Peyer's patch (tissue), 4 donors: Measurements from ENCODE around the gene PHRF1. TPM values are rescaled to one million over a fixed set of nuclear protein-coding genes. Genes with fewer than 3 reads are reported as not detected.

Source experiments
- DNase-seq, 3 donors: peaks; one replicate each; pipeline ENCODE4 v3.0.0-alpha.2; 2017 to 2019
- H3K27ac ChIP-seq, 4 donors: fragments of 200-600 bp; sonication (generic); one replicate each; pipeline ENCODE4 v1.5.1; 2016 to 2019
- H3K27me3 ChIP-seq, 2 donors: fragments of 200-600 bp; sonication (generic); one replicate each; pipeline ENCODE4 v1.5.1; 2019
- H3K36me3 ChIP-seq, 3 donors: fragments of 200-600 bp; sonication (generic); one replicate each; pipeline ENCODE4 v1.5.1; 2016 to 2019
- H3K4me1 ChIP-seq, 4 donors: fragments of 200-600 bp; sonication (generic); one replicate each; pipeline ENCODE4 v1.5.1; 2016 to 2019
- H3K4me3 ChIP-seq, 4 donors: fragments of 200-600 bp; sonication (generic); 1 replicate in 3 of 4; 2 replicates in 1 of 4; pipeline ENCODE4 v1.5.1; 2016 to 2019; ENCODE audit warnings: mild to moderate bottlenecking in 1 of 4
- H3K9me3 ChIP-seq, 4 donors: fragments of 200-600 bp; sonication (generic); one replicate each; pipeline ENCODE4 v1.5.1; 2016 to 2019; ENCODE audit warnings: mild to moderate bottlenecking in 1 of 4
- CTCF ChIP-seq, 6 experiments: fragments of 450-650 bp in 4 of 6; fragments of 200-600 bp in 2 of 6; sonication (generic) in 1 of 6; IDR thresholded peaks; one replicate each; pipeline ENCODE4 v1.5.1; 2017 to 2019; ENCODE audit warnings: antibody characterized with exemption in 6 of 6, mild to moderate bottlenecking in 3 of 6, moderate library complexity in 1 of 6
- POLR2A ChIP-seq, 2 donors: fragments of 450-650 bp; IDR thresholded peaks; one replicate each; pipeline ENCODE4 v1.5.1; 2017; ENCODE audit warnings: antibody characterized with exemption in 2 of 2, mild to moderate bottlenecking in 2 of 2, moderate library complexity in 2 of 2
- total RNA-seq, 4 donors: library from RNA; depleted of rRNA; stranded (reverse); fragments of >200 nt; gene quantifications; one replicate each; pipeline ENCODE4 v1.1.0, GENCODE V29; 2016

The PHRF1 gene
- total RNA-seq, 4 donors from 2014 or later, result 48.4 to 88.0 (median 57.8) TPM

DNA sequence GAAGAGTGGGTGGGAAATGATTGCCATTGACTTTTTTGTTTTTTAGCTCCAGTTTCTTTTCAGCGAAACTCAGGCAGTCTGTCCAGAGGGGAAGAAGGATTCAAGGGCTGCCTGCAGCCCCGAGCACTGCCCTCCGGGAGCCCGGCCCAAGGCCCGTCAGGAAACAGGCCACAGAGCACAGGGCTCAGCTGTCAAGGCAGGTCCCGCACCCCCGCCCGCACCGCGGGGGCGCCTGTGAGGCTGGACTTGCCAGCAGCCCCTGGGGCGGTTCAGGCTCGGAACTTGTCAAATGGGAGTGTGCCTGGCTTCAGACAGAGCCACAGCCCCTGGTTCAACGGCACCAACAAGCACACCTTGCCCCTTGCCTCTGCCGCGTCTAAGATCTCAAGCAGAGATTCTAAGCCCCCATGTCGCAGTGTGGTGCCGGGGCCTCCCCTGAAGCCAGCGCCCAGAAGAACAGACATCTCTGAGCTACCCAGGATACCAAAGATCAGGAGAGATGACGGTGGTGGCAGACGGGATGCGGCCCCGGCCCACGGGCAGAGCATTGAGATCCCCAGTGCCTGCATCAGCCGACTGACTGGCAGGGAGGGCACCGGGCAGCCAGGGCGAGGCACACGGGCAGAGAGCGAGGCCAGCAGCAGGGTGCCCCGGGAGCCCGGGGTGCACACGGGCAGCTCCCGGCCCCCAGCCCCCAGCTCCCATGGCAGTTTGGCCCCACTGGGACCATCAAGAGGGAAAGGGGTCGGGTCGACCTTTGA lies 30.9 kb downstream of the PHRF1 start:
- Histone ChIP-seq H3K27me3 (no peaks in the 10 kb centered on the region), H3K9me3 (no peaks in the 10 kb centered on the region), H3K27ac (no peak overlapping the region), H3K4me1 (peaks cover 0 to 13% (median under 1%) of the 10 kb centered on the region in 4 donors), H3K4me3 (no peak overlapping the region), H3K36me3 (peaks cover 0 to 100% (median 7%) of the 10 kb centered on the region in 3 donors)
- DNase-seq, result peak in 1 of 3 donors; percentile 38
- TF ChIP-seq CTCF (IDR thresholded peaks at IDR 0.05) (no peak), POLR2A (IDR thresholded peaks at IDR 0.05) (no peak)

- no peak for TF ChIP-seq POLR2A (IDR thresholded peaks at IDR 0.05)
- TF ChIP-seq CTCF (IDR thresholded peaks at IDR 0.05), result no peak
- H3K4me1 ChIP-seq, result peaks cover 0 to 22% (median 4%) of the 10 kb centered on the region in 4 donors
- H3K4me3 ChIP-seq, result no peak overlapping the region
- peak in 1 of 3 donors; percentile 44 for DNase-seq
- no peaks in the 10 kb centered on the region for H3K9me3 ChIP-seq
- H3K27ac ChIP-seq, result no peak overlapping the region
- H3K36me3 ChIP-seq, result peaks cover 0 to 100% (median 7%) of the 10 kb centered on the region in 3 donors
- no peaks in the 10 kb centered on the region for H3K27me3 ChIP-seq
Measured at GRCh38 chr11:607971-608659, 31.8 kb downstream of the PHRF1 start.

- peaks cover 0 to 96% (median 7%) of the 10 kb centered on the region in 3 donors for H3K36me3 ChIP-seq
- H3K4me3 ChIP-seq, result no peak overlapping the region
- H3K9me3 ChIP-seq, result no peaks in the 10 kb centered on the region
- TF ChIP-seq POLR2A (IDR thresholded peaks at IDR 0.05) (no peak), CTCF (IDR thresholded peaks at IDR 0.05) (no peak)
- no peak overlapping the region for H3K27ac ChIP-seq
- peak in 1 of 3 donors; percentile 47 for DNase-seq
- H3K27me3 ChIP-seq, result no peaks in the 10 kb centered on the region
- H3K4me1 ChIP-seq, result peaks cover 2 to 28% (median 8%) of the 10 kb centered on the region in 4 donors
Measured at GRCh38 chr11:608791-609251, 32.6 kb downstream of the PHRF1 start.

DNA sequence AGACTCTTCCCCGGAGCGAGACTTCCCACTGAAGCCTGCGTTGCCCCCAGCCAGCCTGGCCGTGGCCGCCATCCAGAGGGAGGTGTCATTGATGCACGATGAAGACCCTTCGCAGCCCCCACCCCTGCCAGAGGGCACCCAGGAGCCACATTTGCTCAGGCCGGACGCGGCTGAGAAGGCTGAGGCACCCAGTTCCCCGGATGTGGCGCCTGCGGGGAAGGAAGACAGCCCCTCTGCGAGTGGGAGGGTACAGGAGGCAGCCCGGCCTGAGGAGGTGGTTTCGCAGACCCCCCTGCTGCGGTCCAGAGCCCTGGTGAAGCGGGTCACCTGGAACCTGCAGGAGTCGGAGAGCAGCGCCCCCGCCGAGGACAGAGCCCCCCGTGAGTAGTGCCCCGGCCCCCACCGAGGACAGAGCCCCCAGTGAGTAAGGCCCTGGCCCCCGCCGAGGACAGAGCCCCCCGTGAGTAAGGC lies 33.1 kb downstream of the PHRF1 start:
- no peak for TF ChIP-seq POLR2A (IDR thresholded peaks at IDR 0.05)
- TF ChIP-seq CTCF (IDR thresholded peaks at IDR 0.05), result no peak
- H3K4me1 ChIP-seq, result peaks cover 8 to 33% (median 12%) of the 10 kb centered on the region in 4 donors
- H3K36me3 ChIP-seq, result peaks cover 0 to 90% (median 7%) of the 10 kb centered on the region in 3 donors
- H3K27ac ChIP-seq, result no peak overlapping the region
- DNase-seq, result peak in 1 of 3 donors; percentile 41
- H3K27me3 ChIP-seq, result no peaks in the 10 kb centered on the region
- H3K4me3 ChIP-seq, result no peak overlapping the region
- no peaks in the 10 kb centered on the region for H3K9me3 ChIP-seq

GRCh38 chr11:610146-610801 lies 34.0 kb downstream of the PHRF1 start:
- Histone ChIP-seq H3K4me3 (no peak overlapping the region), H3K4me1 (peaks cover 10 to 42% (median 19%) of the 10 kb centered on the region in 4 donors), H3K9me3 (no peaks in the 10 kb centered on the region), H3K36me3 (peaks cover 0 to 81% (median 3%) of the 10 kb centered on the region in 3 donors), H3K27me3 (no peaks in the 10 kb centered on the region), H3K27ac (no peak overlapping the region)
- TF ChIP-seq POLR2A (IDR thresholded peaks at IDR 0.05), result no peak
- TF ChIP-seq CTCF (IDR thresholded peaks at IDR 0.05), result no peak
- DNase-seq, result peak in 1 of 3 donors; percentile 39
